Measurements from ENCODE around the gene CCDC171.
A peak's percentile ranks its signal among the peaks of the same experiment; 100 is the strongest.
"Not testable (repeated sequence)": the region's sequence is repeated elsewhere in the genome, so short reads cannot be mapped to it uniquely, and the experiment has no call there.

Gene CCDC171

DNA sequence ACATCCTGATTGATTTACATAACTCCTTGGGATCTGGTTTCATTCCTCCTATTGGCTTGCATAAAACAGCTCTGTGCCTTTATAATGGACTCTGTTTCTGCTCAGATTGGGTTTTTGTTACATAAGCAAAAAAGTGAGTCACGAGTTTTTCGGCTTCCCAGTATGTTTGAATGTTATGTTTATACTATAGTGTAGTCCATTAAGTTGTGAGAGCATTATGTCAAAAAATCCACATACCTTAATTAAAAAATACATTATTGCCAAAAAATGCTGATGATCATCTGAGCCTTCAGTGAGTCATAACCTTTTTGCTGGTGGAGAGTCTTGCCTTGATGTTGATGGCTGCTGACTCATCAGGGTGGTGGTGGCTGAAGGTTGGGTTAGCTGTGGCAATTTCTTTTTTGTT lies 144.6 kb downstream of the CCDC171 start:
- peak; percentile 75 for DNase-seq (ENCODE audit: low read depth)
- TF ChIP-seq, protein P1, sequence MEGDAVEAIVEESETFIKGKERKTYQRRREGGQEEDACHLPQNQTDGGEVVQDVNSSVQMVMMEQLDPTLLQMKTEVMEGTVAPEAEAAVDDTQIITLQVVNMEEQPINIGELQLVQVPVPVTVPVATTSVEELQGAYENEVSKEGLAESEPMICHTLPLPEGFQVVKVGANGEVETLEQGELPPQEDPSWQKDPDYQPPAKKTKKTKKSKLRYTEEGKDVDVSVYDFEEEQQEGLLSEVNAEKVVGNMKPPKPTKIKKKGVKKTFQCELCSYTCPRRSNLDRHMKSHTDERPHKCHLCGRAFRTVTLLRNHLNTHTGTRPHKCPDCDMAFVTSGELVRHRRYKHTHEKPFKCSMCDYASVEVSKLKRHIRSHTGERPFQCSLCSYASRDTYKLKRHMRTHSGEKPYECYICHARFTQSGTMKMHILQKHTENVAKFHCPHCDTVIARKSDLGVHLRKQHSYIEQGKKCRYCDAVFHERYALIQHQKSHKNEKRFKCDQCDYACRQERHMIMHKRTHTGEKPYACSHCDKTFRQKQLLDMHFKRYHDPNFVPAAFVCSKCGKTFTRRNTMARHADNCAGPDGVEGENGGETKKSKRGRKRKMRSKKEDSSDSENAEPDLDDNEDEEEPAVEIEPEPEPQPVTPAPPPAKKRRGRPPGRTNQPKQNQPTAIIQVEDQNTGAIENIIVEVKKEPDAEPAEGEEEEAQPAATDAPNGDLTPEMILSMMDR (conservative IDR thresholded peaks at IDR 0.05; ENCODE audit: low read depth, low read length): no peak
- no peak overlapping the region for H3K4me3 ChIP-seq (ENCODE audit: low read length)

- DNase-seq (ENCODE audit: low read depth); H3K4me3 ChIP-seq (ENCODE audit: low read length): not testable (repeated sequence)
These were observed 147.2 kb downstream of the CCDC171 start for GRCh38 chr9:15699876-15700559.

- TF ChIP-seq, protein P1 (conservative IDR thresholded peaks at IDR 0.05; ENCODE audit: low read depth, low read length): no peak
- H3K4me3 ChIP-seq (ENCODE audit: low read length): no peak overlapping the region
- DNase-seq (ENCODE audit: low read depth): no peak
These were observed 154.2 kb downstream of the CCDC171 start for GRCh38 chr9:15707000-15707399.

- H3K4me3 ChIP-seq (ENCODE audit: low read length): no peak overlapping the region
- TF ChIP-seq, protein P1 (conservative IDR thresholded peaks at IDR 0.05; ENCODE audit: low read depth, low read length): no peak
- no peak for DNase-seq (ENCODE audit: low read depth)
These were observed 158.7 kb downstream of the CCDC171 start for GRCh38 chr9:15711531-15711930.

GRCh38 chr9:15711931-15712330 lies 159.1 kb downstream of the CCDC171 start:
- no peak overlapping the region for H3K4me3 ChIP-seq (ENCODE audit: low read length)
- TF ChIP-seq, protein P1 (conservative IDR thresholded peaks at IDR 0.05; ENCODE audit: low read depth, low read length): no peak
- no peak for DNase-seq (ENCODE audit: low read depth)

GRCh38 chr9:15714746-15715145 lies 161.9 kb downstream of the CCDC171 start:
- no peak overlapping the region for H3K4me3 ChIP-seq (ENCODE audit: low read length)
- TF ChIP-seq, protein P1 (conservative IDR thresholded peaks at IDR 0.05; ENCODE audit: low read depth, low read length): no peak
- no peak for DNase-seq (ENCODE audit: low read depth)

DNA sequence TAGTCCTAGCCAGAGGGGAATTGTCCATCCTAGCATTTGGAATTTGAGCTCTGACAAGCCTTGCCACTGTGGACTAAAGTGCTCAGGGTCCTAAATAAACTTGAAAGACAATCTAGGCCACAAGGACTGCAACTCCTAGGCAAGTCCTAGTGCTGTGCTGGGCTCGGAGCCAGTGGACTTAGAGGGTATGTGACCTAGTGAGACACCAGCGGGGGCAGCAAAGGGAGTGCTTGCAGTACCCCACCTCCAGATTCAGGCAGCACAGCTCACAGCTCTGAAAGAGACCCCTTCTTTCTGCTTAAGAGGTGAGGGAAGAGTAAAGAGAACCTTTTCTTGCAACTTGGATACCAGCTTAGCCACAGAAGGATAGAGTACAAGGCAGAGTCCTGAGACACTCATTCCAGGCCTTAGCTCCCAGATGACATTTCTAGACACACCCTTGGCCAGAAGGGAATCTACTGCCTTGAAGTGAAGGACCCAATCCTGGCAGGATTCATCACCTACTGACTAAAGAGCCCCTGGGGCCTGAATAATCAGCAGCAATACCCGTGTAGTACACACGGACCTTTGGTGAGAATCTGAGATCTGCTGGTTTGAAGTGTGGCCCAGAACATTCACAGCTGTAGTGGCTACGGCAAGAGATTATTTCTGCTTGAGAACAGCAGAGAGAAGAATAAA lies 164.6 kb downstream of the CCDC171 start:
- DNase-seq (ENCODE audit: low read depth): no peak
- no peak overlapping the region for H3K4me3 ChIP-seq (ENCODE audit: low read length)
- TF ChIP-seq, protein P1 (conservative IDR thresholded peaks at IDR 0.05; ENCODE audit: low read depth, low read length): no peak
